AG08395 (cell line): ENCODE data around the gene PLAAT2.
"Not testable (repeated sequence)": the region's sequence is repeated elsewhere in the genome, so short reads cannot be mapped to it uniquely, and the experiment has no call there.

Source experiments
- DNase-seq: peaks from one replicate; pipeline ENCODE4 v3.0.0; 2012; ENCODE audit warnings: mixed read lengths, low spot score

Gene PLAAT2

GRCh38 chr11:63578882-63579281 is 15.7 kb upstream of the PLAAT2 start:
- not testable (repeated sequence) for DNase-seq

- DNase-seq = no peak
These were observed 11.8 kb upstream of the PLAAT2 start for GRCh38 chr11:63574856-63575602.

- DNase-seq = peak; percentile 43
These were observed 11.0 kb upstream of the PLAAT2 start for GRCh38 chr11:63573881-63574855.

- no peak for DNase-seq
These were observed 9.0 kb upstream of the PLAAT2 start for GRCh38 chr11:63572026-63572688.

GRCh38 chr11:63569570-63569969 is 6.4 kb upstream of the PLAAT2 start:
- DNase-seq = no peak

GRCh38 chr11:63567044-63567840 is 4.1 kb upstream of the PLAAT2 start:
- DNase-seq = peak; percentile 65

GRCh38 chr11:63564784-63565350 is 1.7 kb upstream of the PLAAT2 start:
- DNase-seq = no peak

- DNase-seq = no peak
These were observed 1.0 kb upstream of the PLAAT2 start for GRCh38 chr11:63564056-63564774.

- no peak for DNase-seq
These were observed 2.5 kb downstream of the PLAAT2 start for GRCh38 chr11:63560506-63561180.

- no peak for DNase-seq
These were observed 4.6 kb downstream of the PLAAT2 start for GRCh38 chr11:63558459-63559157.

GRCh38 chr11:63557570-63557969 is 5.6 kb downstream of the PLAAT2 start:
- no peak for DNase-seq

GRCh38 chr11:63556404-63557013 is 6.7 kb downstream of the PLAAT2 start:
- DNase-seq = no peak

- DNase-seq = no peak
These were observed 8.3 kb downstream of the PLAAT2 start for GRCh38 chr11:63554877-63555223.

- no peak for DNase-seq
These were observed 9.4 kb downstream of the PLAAT2 start for GRCh38 chr11:63553759-63554158.

GRCh38 chr11:63552921-63553320 is 10.3 kb downstream of the PLAAT2 start:
- no peak for DNase-seq

- DNase-seq = no peak
These were observed 11.3 kb downstream of the PLAAT2 start for GRCh38 chr11:63551889-63552266.

- DNase-seq = no peak
These were observed 11.9 kb downstream of the PLAAT2 start for GRCh38 chr11:63551091-63551888.

GRCh38 chr11:63550156-63550700 is 13.0 kb downstream of the PLAAT2 start:
- not testable (repeated sequence) for DNase-seq
